ENCODE results near the gene WDR88.
"Not testable (repeated sequence)": the region's sequence is repeated elsewhere in the genome, so short reads cannot be mapped to it uniquely, and the experiment has no call there.

The WDR88 gene

GRCh38 chr19:33130433-33130832 lies 1.5 kb upstream of the WDR88 start:
- no peak for DNase-seq

- DNase-seq: no peak
These were observed 511 bp downstream of the WDR88 start for GRCh38 chr19:33132425-33132824.

GRCh38 chr19:33133438-33134031 lies 1.6 kb downstream of the WDR88 start:
- DNase-seq: no peak

GRCh38 chr19:33134571-33135041 lies 2.7 kb downstream of the WDR88 start:
- DNase-seq: no peak

GRCh38 chr19:33139165-33139564 lies 7.3 kb downstream of the WDR88 start:
- DNase-seq: no peak

- DNase-seq: peak in 11 of 14 donors; percentile 4 to 43 (median 24)
These were observed 12.0 kb downstream of the WDR88 start for GRCh38 chr19:33143897-33144405.

- DNase-seq: no peak
These were observed 14.3 kb downstream of the WDR88 start for GRCh38 chr19:33146209-33146608.

GRCh38 chr19:33147538-33147937 lies 15.6 kb downstream of the WDR88 start:
- no peak for DNase-seq

- DNase-seq: no peak
These were observed 19.1 kb downstream of the WDR88 start for GRCh38 chr19:33150852-33151518.

- no peak for DNase-seq
These were observed 20.3 kb downstream of the WDR88 start for GRCh38 chr19:33152176-33152575.

- not testable (repeated sequence) for DNase-seq
These were observed 20.7 kb downstream of the WDR88 start for GRCh38 chr19:33152625-33153024.

GRCh38 chr19:33154313-33154712 lies 22.4 kb downstream of the WDR88 start:
- DNase-seq: not testable (repeated sequence)

- no peak for DNase-seq
These were observed 24.4 kb downstream of the WDR88 start for GRCh38 chr19:33156334-33156733.

- DNase-seq: no peak
These were observed 26.0 kb downstream of the WDR88 start for GRCh38 chr19:33157906-33158305.

GRCh38 chr19:33158365-33158764 lies 26.5 kb downstream of the WDR88 start:
- no peak for DNase-seq

GRCh38 chr19:33159149-33159548 lies 27.2 kb downstream of the WDR88 start:
- no peak for DNase-seq

- DNase-seq: no peak
These were observed 28.0 kb downstream of the WDR88 start for GRCh38 chr19:33159893-33160292.

GRCh38 chr19:33161201-33161600 lies 29.3 kb downstream of the WDR88 start:
- no peak for DNase-seq

- no peak for DNase-seq
These were observed 31.6 kb downstream of the WDR88 start for GRCh38 chr19:33163481-33163880.

- DNase-seq: not testable (repeated sequence)
These were observed 34.1 kb downstream of the WDR88 start for GRCh38 chr19:33166037-33166436.

GRCh38 chr19:33167438-33167837 lies 35.5 kb downstream of the WDR88 start:
- DNase-seq: no peak

- DNase-seq: no peak
These were observed 36.6 kb downstream of the WDR88 start for GRCh38 chr19:33168528-33168927.

GRCh38 chr19:33171222-33171795 lies 39.4 kb downstream of the WDR88 start:
- DNase-seq: no peak

- DNase-seq: no peak
These were observed 40.0 kb downstream of the WDR88 start for GRCh38 chr19:33171916-33172359.
